Activated T-helper 17 cell treated with anti-CD3 and anti-CD28 coated beads, Interleukin-2, amount 50 U/mL, for 72 hours (primary cell): ENCODE results near the gene FAM186B. TPM values are rescaled to one million over a fixed set of nuclear protein-coding genes. Genes with fewer than 3 reads are reported as not detected.

Experiments used
- ATAC-seq: fragments of 150-1000 bp; cut with Tn5 transposase; replicated peaks from 2 replicates; pipeline ENCODE4 v1.10.0; 2021; ENCODE audit warnings: mild to moderate bottlenecking, moderate library complexity
- H3K27ac Mint-ChIP-seq: one replicate; pipeline ENCODE4 v1.8.0; 2022; ENCODE audit warnings: mixed read lengths
- H3K27me3 Mint-ChIP-seq: one replicate; pipeline ENCODE4 v1.8.0; 2022; ENCODE audit warnings: mixed read lengths
- H3K36me3 Mint-ChIP-seq: one replicate; pipeline ENCODE4 v1.8.0; 2022; ENCODE audit warnings: low read depth, mild to moderate bottlenecking, mixed read lengths
- H3K4me1 Mint-ChIP-seq: one replicate; pipeline ENCODE4 v1.8.0; 2022; ENCODE audit warnings: mixed read lengths
- H3K4me3 Mint-ChIP-seq: one replicate; pipeline ENCODE4 v1.8.0; 2022; ENCODE audit warnings: mild to moderate bottlenecking, mixed read lengths
- H3K9me3 Mint-ChIP-seq: one replicate; pipeline ENCODE4 v1.8.0; 2022; ENCODE audit warnings: mixed read lengths
- total RNA-seq, 2 donors: library from RNA; stranded (reverse); gene quantifications; one replicate each; pipeline ENCODE4 v1.2.3, GENCODE V29; 2022

FAM186B gene
- total RNA-seq, 2 donors from 2014 or later, result 0.11 TPM; not detected in 1

- H3K4me1 Mint-ChIP-seq, result peaks cover 8% of the 10 kb centered on the region
- ATAC-seq, result no peak
- H3K4me3 Mint-ChIP-seq, result no peak overlapping the region
- no peaks in the 10 kb centered on the region for H3K9me3 Mint-ChIP-seq
- peaks cover 28% of the 10 kb centered on the region for H3K36me3 Mint-ChIP-seq
- H3K27me3 Mint-ChIP-seq, result no peaks in the 10 kb centered on the region
- no peak overlapping the region for H3K27ac Mint-ChIP-seq
Measured at GRCh38 chr12:49578471-49579112, 26.8 kb downstream of the FAM186B start.

- Mint-ChIP-seq H3K9me3 (no peaks in the 10 kb centered on the region), H3K27me3 (no peaks in the 10 kb centered on the region)
Measured at GRCh38 chr12:49577589-49578315, 27.7 kb downstream of the FAM186B start.

GRCh38 chr12:49568442-49569162 is 36.8 kb downstream of the FAM186B start:
- peaks cover 32% of the 10 kb centered on the region for H3K36me3 Mint-ChIP-seq
- H3K9me3 Mint-ChIP-seq, result no peaks in the 10 kb centered on the region

More at GRCh38 chr12:49577589-49578315, 27.7 kb downstream of the FAM186B start:
- ATAC-seq, result no peak
- no peak overlapping the region for H3K4me3 Mint-ChIP-seq
- no peak overlapping the region for H3K27ac Mint-ChIP-seq
- peaks cover 8% of the 10 kb centered on the region for H3K4me1 Mint-ChIP-seq
- H3K36me3 Mint-ChIP-seq, result peaks cover 30% of the 10 kb centered on the region

GRCh38 chr12:49567611-49568441 is 37.6 kb downstream of the FAM186B start, which contains the start of gene MCRS1:
MCRS1 (minus strand) TSS chr12:49568142; CDS start chr12:49566731, 1,411 bp downstream.
- Mint-ChIP-seq H3K27me3 (no peaks in the 10 kb centered on the region), H3K4me1 (peaks cover 29% of the 10 kb centered on the region), H3K4me3 (peak within 1 kb of the TSS; percentile 99)

More at GRCh38 chr12:49568442-49569162, 36.8 kb downstream of the FAM186B start:
- no peaks in the 10 kb centered on the region for H3K27me3 Mint-ChIP-seq
- ATAC-seq, result peak; percentile 33
- H3K4me1 Mint-ChIP-seq, result peaks cover 29% of the 10 kb centered on the region
- peak overlapping the region; percentile 99 for H3K4me3 Mint-ChIP-seq
- H3K27ac Mint-ChIP-seq, result peak overlapping the region; percentile 98

GRCh38 chr12:49567302-49567610 is 38.2 kb downstream of the FAM186B start:
- Mint-ChIP-seq H3K36me3 (peaks cover 37% of the 10 kb centered on the region), H3K4me3 (peak overlapping the region; percentile 99), H3K9me3 (no peaks in the 10 kb centered on the region), H3K27ac (peak overlapping the region; percentile 98), H3K4me1 (peaks cover 29% of the 10 kb centered on the region), H3K27me3 (no peaks in the 10 kb centered on the region)
- peak; percentile 7 for ATAC-seq

More at GRCh38 chr12:49567611-49568441, 37.6 kb downstream of the FAM186B start, which contains the start of gene MCRS1:
- no peaks in the 10 kb centered on the region for H3K9me3 Mint-ChIP-seq
- peak; percentile 97 for ATAC-seq
- peaks cover 31% of the 10 kb centered on the region for H3K36me3 Mint-ChIP-seq
- H3K27ac Mint-ChIP-seq, result peak within 1 kb of the TSS; percentile 98

- H3K4me3 Mint-ChIP-seq, result no peak overlapping the region
- no peak for ATAC-seq
- no peak overlapping the region for H3K27ac Mint-ChIP-seq
- no peaks in the 10 kb centered on the region for H3K27me3 Mint-ChIP-seq
- H3K36me3 Mint-ChIP-seq, result peaks cover 46% of the 10 kb centered on the region
- peaks cover 23% of the 10 kb centered on the region for H3K4me1 Mint-ChIP-seq
- no peaks in the 10 kb centered on the region for H3K9me3 Mint-ChIP-seq
Measured at GRCh38 chr12:49566361-49566760, 39.1 kb downstream of the FAM186B start.

GRCh38 chr12:49565406-49566265 is 39.8 kb downstream of the FAM186B start:
- H3K36me3 Mint-ChIP-seq, result peaks cover 53% of the 10 kb centered on the region
- no peaks in the 10 kb centered on the region for H3K9me3 Mint-ChIP-seq
- peaks cover 19% of the 10 kb centered on the region for H3K4me1 Mint-ChIP-seq
- H3K4me3 Mint-ChIP-seq, result peak overlapping the region; percentile 28
- no peaks in the 10 kb centered on the region for H3K27me3 Mint-ChIP-seq
- peak overlapping the region; percentile 65 for H3K27ac Mint-ChIP-seq
- ATAC-seq, result no peak

- peak overlapping the region; percentile 28 for H3K4me3 Mint-ChIP-seq
- ATAC-seq, result no peak
- H3K4me1 Mint-ChIP-seq, result peaks cover 16% of the 10 kb centered on the region
- peak overlapping the region; percentile 65 for H3K27ac Mint-ChIP-seq
- no peaks in the 10 kb centered on the region for H3K27me3 Mint-ChIP-seq
- peaks cover 61% of the 10 kb centered on the region for H3K36me3 Mint-ChIP-seq
- no peaks in the 10 kb centered on the region for H3K9me3 Mint-ChIP-seq
Measured at GRCh38 chr12:49564686-49565405, 40.6 kb downstream of the FAM186B start.

GRCh38 chr12:49563951-49564685 is 41.3 kb downstream of the FAM186B start:
- no peaks in the 10 kb centered on the region for H3K9me3 Mint-ChIP-seq
- H3K4me1 Mint-ChIP-seq, result peaks cover 16% of the 10 kb centered on the region
- no peak for ATAC-seq
- H3K4me3 Mint-ChIP-seq, result no peak overlapping the region
- H3K27me3 Mint-ChIP-seq, result no peaks in the 10 kb centered on the region
- H3K27ac Mint-ChIP-seq, result peak overlapping the region; percentile 41
- H3K36me3 Mint-ChIP-seq, result peaks cover 68% of the 10 kb centered on the region

- Mint-ChIP-seq H3K27ac (no peak overlapping the region), H3K4me1 (peaks cover 9% of the 10 kb centered on the region), H3K36me3 (peaks cover 72% of the 10 kb centered on the region), H3K27me3 (no peaks in the 10 kb centered on the region), H3K4me3 (no peak overlapping the region), H3K9me3 (no peaks in the 10 kb centered on the region)
- no peak for ATAC-seq
Measured at GRCh38 chr12:49562831-49563230, 42.6 kb downstream of the FAM186B start.

GRCh38 chr12:49562233-49562632 is 43.2 kb downstream of the FAM186B start:
- no peaks in the 10 kb centered on the region for H3K27me3 Mint-ChIP-seq
- peaks cover 70% of the 10 kb centered on the region for H3K36me3 Mint-ChIP-seq
- peaks cover 9% of the 10 kb centered on the region for H3K4me1 Mint-ChIP-seq
- no peaks in the 10 kb centered on the region for H3K9me3 Mint-ChIP-seq
- ATAC-seq, result no peak
- H3K27ac Mint-ChIP-seq, result no peak overlapping the region
- H3K4me3 Mint-ChIP-seq, result no peak overlapping the region

- Mint-ChIP-seq H3K36me3 (peaks cover 79% of the 10 kb centered on the region), H3K27ac (peak overlapping the region; percentile 22), H3K4me3 (no peak overlapping the region), H3K27me3 (no peaks in the 10 kb centered on the region), H3K9me3 (no peaks in the 10 kb centered on the region), H3K4me1 (peaks cover 7% of the 10 kb centered on the region)
- ATAC-seq, result no peak
Measured at GRCh38 chr12:49560695-49561094, 44.7 kb downstream of the FAM186B start.
